ENCODE results near the gene CXCL1. TPM values are rescaled to one million over a fixed set of nuclear protein-coding genes. Genes with fewer than 3 reads are reported as not detected.

Gene CXCL1
- total and polyA plus RNA-seq, 2 donors (not counting 1 experiment from before 2014, with no cell fraction given): 0.24 TPM; not detected in 1

DNA sequence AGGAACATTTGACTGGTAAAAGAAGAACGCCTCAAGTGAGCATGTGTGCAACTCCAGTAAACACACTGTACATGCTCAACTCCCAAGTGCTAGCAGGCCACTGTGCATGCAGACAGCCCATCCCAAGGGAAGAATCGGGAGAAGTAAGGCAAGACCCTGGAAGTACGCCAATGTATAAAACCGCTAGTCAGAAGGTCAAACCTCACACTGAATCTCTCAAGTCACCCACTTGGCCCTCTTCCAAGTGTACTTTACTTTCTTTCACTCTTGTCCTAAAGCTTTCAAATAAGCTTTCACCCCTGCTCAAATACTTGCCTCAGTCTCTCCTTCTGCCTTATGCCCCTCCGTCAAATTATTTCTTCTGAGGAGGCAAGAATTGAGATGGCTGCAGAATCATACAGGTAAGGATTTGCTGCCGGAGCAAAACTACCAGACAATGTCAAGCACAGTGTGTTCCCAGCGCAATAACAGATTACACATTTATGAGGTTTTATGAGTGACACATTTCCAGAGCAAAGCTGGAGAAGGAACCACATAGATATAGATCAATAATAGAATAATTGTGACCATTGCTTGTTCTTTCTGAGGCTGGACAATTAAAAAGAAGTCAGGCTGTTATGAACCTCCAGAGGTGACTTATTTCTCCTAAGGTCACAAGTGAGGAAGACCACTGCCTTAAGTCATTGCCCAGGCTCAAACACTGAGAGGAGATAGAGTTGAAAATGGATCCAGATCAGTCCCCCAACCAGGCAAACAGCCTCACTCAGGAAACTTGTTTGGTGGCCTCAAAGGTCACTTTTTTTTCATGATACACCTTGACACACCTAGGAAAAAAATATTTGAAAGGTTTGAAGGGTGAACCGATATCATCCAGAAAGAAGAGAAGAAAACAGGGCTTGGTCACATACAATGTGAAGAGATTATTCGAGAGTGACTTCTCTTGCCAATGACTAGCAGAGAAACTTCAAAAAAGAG, 26.3 kb downstream of the CXCL1 start:
- Histone ChIP-seq H3K4me3 (ENCODE audit: control extremely low read depth in 1 of 5, extremely low read depth in 1 of 5, insufficient read depth in 1 of 5, low read depth in 2 of 5, low read length in 4 of 5) (no peak overlapping the region), H2AFZ (ENCODE audit: insufficient read depth, low read depth, low read length, poor library complexity, severe bottlenecking) (no peak overlapping the region), H3K9me3 (ENCODE audit: control extremely low read depth in 1 of 3, control insufficient read depth in 2 of 3, insufficient read depth in 1 of 3, low read length in 2 of 3) (no peaks in the 10 kb centered on the region), H3K4me2 (replicated peaks; ENCODE audit: low read depth, low read length, poor library complexity, severe bottlenecking) (no peak overlapping the region), H3K27ac (ENCODE audit: low read length in 2 of 2) (no peak overlapping the region), H3K9ac (ENCODE audit: low read length) (no peak overlapping the region), H3K4me1 (ENCODE audit: control insufficient read depth in 2 of 2, insufficient read depth in 2 of 2, low read length in 2 of 2) (no peaks in the 10 kb centered on the region), H3K27me3 (replicated peaks in 1 of 4; ENCODE audit: control extremely low read depth in 1 of 4, control insufficient read depth in 3 of 4, insufficient read depth in 4 of 4, low read length in 3 of 4) (no peaks in the 10 kb centered on the region), H3K79me2 (ENCODE audit: control insufficient read depth, insufficient read depth, low read length) (no peaks in the 10 kb centered on the region), H4K20me1 (ENCODE audit: control insufficient read depth, insufficient read depth, low read length, poor library complexity, severe bottlenecking) (no peaks in the 10 kb centered on the region), H3K36me3 (replicated peaks in 1 of 2; ENCODE audit: control extremely low read depth in 1 of 2, control insufficient read depth in 1 of 2, extremely low read depth in 1 of 2, insufficient read depth in 2 of 2, low read length in 1 of 2) (no peaks in the 10 kb centered on the region)
- intact Hi-C loops (cut with micrococcal nuclease): no loop called here
- POLR2A ChIA-PET: no interaction called here
- no peak overlapping the region for H3K4me3 Mint-ChIP-seq
- no peak overlapping the region for H3K27ac Mint-ChIP-seq
- no peaks in the 10 kb centered on the region for H3K27me3 Mint-ChIP-seq
- no peaks in the 10 kb centered on the region for H3K4me1 Mint-ChIP-seq
- 46% methylated on average over 4 of the region's 9 CpGs for WGBS (ENCODE audit: insufficient coverage)
- TF ChIP-seq, protein P1, sequence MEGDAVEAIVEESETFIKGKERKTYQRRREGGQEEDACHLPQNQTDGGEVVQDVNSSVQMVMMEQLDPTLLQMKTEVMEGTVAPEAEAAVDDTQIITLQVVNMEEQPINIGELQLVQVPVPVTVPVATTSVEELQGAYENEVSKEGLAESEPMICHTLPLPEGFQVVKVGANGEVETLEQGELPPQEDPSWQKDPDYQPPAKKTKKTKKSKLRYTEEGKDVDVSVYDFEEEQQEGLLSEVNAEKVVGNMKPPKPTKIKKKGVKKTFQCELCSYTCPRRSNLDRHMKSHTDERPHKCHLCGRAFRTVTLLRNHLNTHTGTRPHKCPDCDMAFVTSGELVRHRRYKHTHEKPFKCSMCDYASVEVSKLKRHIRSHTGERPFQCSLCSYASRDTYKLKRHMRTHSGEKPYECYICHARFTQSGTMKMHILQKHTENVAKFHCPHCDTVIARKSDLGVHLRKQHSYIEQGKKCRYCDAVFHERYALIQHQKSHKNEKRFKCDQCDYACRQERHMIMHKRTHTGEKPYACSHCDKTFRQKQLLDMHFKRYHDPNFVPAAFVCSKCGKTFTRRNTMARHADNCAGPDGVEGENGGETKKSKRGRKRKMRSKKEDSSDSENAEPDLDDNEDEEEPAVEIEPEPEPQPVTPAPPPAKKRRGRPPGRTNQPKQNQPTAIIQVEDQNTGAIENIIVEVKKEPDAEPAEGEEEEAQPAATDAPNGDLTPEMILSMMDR (IDR thresholded peaks at IDR 0.05): no peak
- no peak for TF ChIP-seq EZH2 (IDR thresholded peaks at IDR 0.05; ENCODE audit: borderline replicate concordance, insufficient read depth, low read depth, low read length, poor library complexity, severe bottlenecking)
- ATAC-seq (ENCODE audit: low read depth) (no peak), DNase-seq (no peak)
- CTCF ChIA-PET: no interaction called here
- no peaks in the 10 kb centered on the region for H3K9me3 Mint-ChIP-seq (ENCODE audit: insufficient read depth)

DNA sequence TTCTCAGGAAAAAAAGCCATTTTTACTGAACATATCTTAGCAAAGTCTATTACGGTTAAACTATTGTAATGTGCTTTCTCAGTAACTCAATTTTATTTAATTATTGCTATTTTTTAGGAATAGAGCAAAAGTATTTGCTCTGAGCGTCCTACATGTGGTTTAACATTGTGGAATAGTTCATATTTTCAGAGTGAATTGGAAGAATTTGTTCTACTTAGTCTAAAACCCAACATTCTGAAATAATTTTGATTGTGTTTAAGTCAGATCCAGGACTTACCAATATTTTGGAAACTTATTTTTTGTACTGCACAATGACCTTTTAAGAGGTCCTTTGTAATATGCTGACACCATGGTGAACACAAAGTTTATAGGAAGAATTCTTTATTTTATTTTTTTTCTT, 27.2 kb downstream of the CXCL1 start:
- DNase-seq: no peak
- H3K4me3 Mint-ChIP-seq: no peak overlapping the region
- no peaks in the 10 kb centered on the region for H3K36me3 ChIP-seq (replicated peaks in 1 of 2; ENCODE audit: control extremely low read depth in 1 of 2, control insufficient read depth in 1 of 2, extremely low read depth in 1 of 2, insufficient read depth in 2 of 2, low read length in 1 of 2)
- POLR2A ChIA-PET: no interaction called here
- no peak overlapping the region for H3K4me2 ChIP-seq (replicated peaks; ENCODE audit: low read depth, low read length, poor library complexity, severe bottlenecking)
- no peak for TF ChIP-seq EZH2 (IDR thresholded peaks at IDR 0.05; ENCODE audit: borderline replicate concordance, insufficient read depth, low read depth, low read length, poor library complexity, severe bottlenecking)
- TF ChIP-seq, protein P1 (IDR thresholded peaks at IDR 0.05): no peak
- no peak overlapping the region for H3K27ac ChIP-seq (ENCODE audit: low read length in 2 of 2)
- no peaks in the 10 kb centered on the region for H3K9me3 Mint-ChIP-seq (ENCODE audit: insufficient read depth)
- H3K4me1 Mint-ChIP-seq: no peaks in the 10 kb centered on the region
- intact Hi-C loops (cut with micrococcal nuclease): no loop called here
- H2AFZ ChIP-seq (ENCODE audit: insufficient read depth, low read depth, low read length, poor library complexity, severe bottlenecking): no peak overlapping the region
- no peaks in the 10 kb centered on the region for H3K9me3 ChIP-seq (ENCODE audit: control extremely low read depth in 1 of 3, control insufficient read depth in 2 of 3, insufficient read depth in 1 of 3, low read length in 2 of 3)
- no peak for ATAC-seq (ENCODE audit: low read depth)
- no peak overlapping the region for H3K4me3 ChIP-seq (ENCODE audit: control extremely low read depth in 1 of 5, extremely low read depth in 1 of 5, insufficient read depth in 1 of 5, low read depth in 2 of 5, low read length in 4 of 5)
- no CpG with 5 or more reads among the region's 2 CpGs for WGBS (ENCODE audit: insufficient coverage)
- no peak overlapping the region for H3K9ac ChIP-seq (ENCODE audit: low read length)
- no peak overlapping the region for H3K27ac Mint-ChIP-seq
- no peaks in the 10 kb centered on the region for H3K4me1 ChIP-seq (ENCODE audit: control insufficient read depth in 2 of 2, insufficient read depth in 2 of 2, low read length in 2 of 2)
- H3K79me2 ChIP-seq (ENCODE audit: control insufficient read depth, insufficient read depth, low read length): no peaks in the 10 kb centered on the region
- H4K20me1 ChIP-seq (ENCODE audit: control insufficient read depth, insufficient read depth, low read length, poor library complexity, severe bottlenecking): no peaks in the 10 kb centered on the region
- no peaks in the 10 kb centered on the region for H3K27me3 Mint-ChIP-seq
- H3K27me3 ChIP-seq (replicated peaks in 1 of 4; ENCODE audit: control extremely low read depth in 1 of 4, control insufficient read depth in 3 of 4, insufficient read depth in 4 of 4, low read length in 3 of 4): no peaks in the 10 kb centered on the region
- CTCF ChIA-PET: no interaction called here
